A549 treated with DMSO at 1 μM for 4 hours (cell line): ENCODE measurements around the gene PPM1A. TPM values are rescaled to one million over a fixed set of nuclear protein-coding genes. Genes with fewer than 3 reads are reported as not detected.

Experiments used
- total RNA-seq: library from RNA; stranded (reverse); fragments of 200-300 nt; extraction: Qiagen RNA extraction; gene quantifications from 5 replicates; pipeline ENCODE4 v1.2.3, GENCODE V29; 2022; ENCODE audit warnings: low read depth

Gene PPM1A
- total RNA-seq, result 40.8 to 45.2 TPM (median 43.0 TPM) in 5 replicates

GRCh38 chr14:60248697-60249318, at the start of gene PPM1A:
TSS of gene PPM1A (plus strand) at chr14:60249221. CDS start at chr14:60282704, 33,483 bp downstream.

Other genes starting within 250 kb of the PPM1A start
- gene PCNX4, start 157.3 kb upstream of the PPM1A start, total RNA-seq, result 29.8 to 36.3 TPM (median 30.9 TPM) in 5 replicates
- 78.1 to 88.9 TPM (median 80.9 TPM) in 5 replicates for gene DHRS7, start 83.8 kb upstream of the PPM1A start, total RNA-seq
- gene C14orf39, start 236.8 kb downstream of the PPM1A start, total RNA-seq, result not detected in 5 replicates